Mesothelial cell of epicardium (in vitro differentiated cells): ENCODE results near the gene FAM20C. TPM values are rescaled to one million over a fixed set of nuclear protein-coding genes. Genes with fewer than 3 reads are reported as not detected.

Source experiments
- DNase-seq, 2 experiments: peaks; one replicate each; pipeline ENCODE4 v3.0.0; 2021; ENCODE audit warnings: low spot score in 2 of 2; ENCODE audit not compliant: unreplicated experiment in 2 of 2
- H3K27ac Mint-ChIP-seq: 2 replicates; pipeline ENCODE4 v1.8.0; 2021; ENCODE audit warnings: mixed read lengths
- H3K27me3 Mint-ChIP-seq: 2 replicates; pipeline ENCODE4 v1.8.0; 2021; ENCODE audit warnings: low read depth, mixed read lengths
- H3K36me3 Mint-ChIP-seq: 2 replicates; pipeline ENCODE4 v1.8.0; 2021; ENCODE audit warnings: mixed read lengths
- H3K4me1 Mint-ChIP-seq: 2 replicates; pipeline ENCODE4 v1.8.0; 2021; ENCODE audit warnings: mixed read lengths
- H3K4me3 Mint-ChIP-seq: 2 replicates; pipeline ENCODE4 v1.8.0; 2021; ENCODE audit warnings: mild to moderate bottlenecking, moderate library complexity, mixed read lengths
- H3K9me3 Mint-ChIP-seq: 2 replicates; pipeline ENCODE4 v1.8.0; 2021; ENCODE audit warnings: mixed read lengths
- total RNA-seq: library from RNA; stranded (reverse); gene quantifications from 3 replicates; pipeline ENCODE4 v1.2.1, GENCODE V29; 2021
- TF ChIP-seq, protein P1 (sequence below): fragments of 200-600 bp; sonication (generic); IDR thresholded peaks from one replicate; pipeline ENCODE4 v1.5.0; 2021; ENCODE audit warnings: antibody characterized with exemption; ENCODE audit not compliant: unreplicated experiment

Gene FAM20C
- total RNA-seq, 1 donor from 2014 or later, result 17.8 TPM

- no peak overlapping the region for H3K27ac Mint-ChIP-seq
Observed at GRCh38 chr7:289209-289755, 96.9 kb downstream of the FAM20C start.

DNA sequence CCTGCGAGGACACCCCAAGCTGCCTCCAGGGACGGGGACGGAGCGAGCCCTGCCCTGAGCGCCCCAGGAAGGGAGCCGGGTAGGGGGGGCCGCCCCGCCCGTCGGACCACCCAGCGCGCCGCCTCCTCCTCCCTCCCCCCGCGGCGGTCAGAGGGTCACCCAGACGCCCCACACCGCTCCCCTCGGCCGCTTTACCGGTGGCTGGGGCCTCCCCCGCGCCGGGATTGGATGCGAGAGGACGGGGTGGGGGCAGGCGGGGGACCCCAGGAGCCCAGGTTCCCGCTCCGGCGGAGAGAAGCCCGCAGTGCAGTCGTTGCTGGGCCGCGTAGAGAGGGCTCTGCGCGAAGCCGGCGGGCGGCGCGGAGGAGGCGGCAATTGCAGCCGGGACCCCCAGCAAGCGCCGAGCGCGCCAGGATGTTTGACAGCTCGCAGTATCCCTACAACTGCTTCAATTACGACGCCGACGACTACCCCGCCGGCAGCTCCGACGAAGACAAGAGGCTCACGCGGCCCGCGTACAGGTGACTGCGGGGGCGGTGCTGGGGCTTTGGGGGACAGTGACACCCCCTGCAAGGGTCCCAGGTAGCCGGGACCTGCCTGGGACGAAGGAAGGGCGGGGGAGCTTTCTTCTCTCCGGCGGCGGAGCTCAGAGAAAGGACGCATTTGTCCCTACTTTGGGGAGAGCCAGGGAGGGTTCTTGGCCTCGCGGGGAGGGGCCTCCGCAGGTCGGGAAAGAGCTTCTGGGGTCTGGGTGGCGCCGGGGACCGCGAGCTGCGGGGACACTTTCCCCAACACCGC lies 97.6 kb downstream of the FAM20C start, which contains the start of gene FOXL3:
Gene FOXL3 (plus strand): TSS at position 415 of the 798 bp plus-strand sequence. CDS start 0 bp downstream, at position 415.
- no peaks in the 10 kb centered on the region for H3K9me3 Mint-ChIP-seq
- H3K27me3 Mint-ChIP-seq, result peaks cover 88% of the 10 kb centered on the region
- H3K4me3 Mint-ChIP-seq, result no peak within 1 kb of the TSS
- DNase-seq, result no peak
- H3K27ac Mint-ChIP-seq, result no peak within 1 kb of the TSS
- H3K36me3 Mint-ChIP-seq, result no peaks in the 10 kb centered on the region
- TF ChIP-seq, protein P1, sequence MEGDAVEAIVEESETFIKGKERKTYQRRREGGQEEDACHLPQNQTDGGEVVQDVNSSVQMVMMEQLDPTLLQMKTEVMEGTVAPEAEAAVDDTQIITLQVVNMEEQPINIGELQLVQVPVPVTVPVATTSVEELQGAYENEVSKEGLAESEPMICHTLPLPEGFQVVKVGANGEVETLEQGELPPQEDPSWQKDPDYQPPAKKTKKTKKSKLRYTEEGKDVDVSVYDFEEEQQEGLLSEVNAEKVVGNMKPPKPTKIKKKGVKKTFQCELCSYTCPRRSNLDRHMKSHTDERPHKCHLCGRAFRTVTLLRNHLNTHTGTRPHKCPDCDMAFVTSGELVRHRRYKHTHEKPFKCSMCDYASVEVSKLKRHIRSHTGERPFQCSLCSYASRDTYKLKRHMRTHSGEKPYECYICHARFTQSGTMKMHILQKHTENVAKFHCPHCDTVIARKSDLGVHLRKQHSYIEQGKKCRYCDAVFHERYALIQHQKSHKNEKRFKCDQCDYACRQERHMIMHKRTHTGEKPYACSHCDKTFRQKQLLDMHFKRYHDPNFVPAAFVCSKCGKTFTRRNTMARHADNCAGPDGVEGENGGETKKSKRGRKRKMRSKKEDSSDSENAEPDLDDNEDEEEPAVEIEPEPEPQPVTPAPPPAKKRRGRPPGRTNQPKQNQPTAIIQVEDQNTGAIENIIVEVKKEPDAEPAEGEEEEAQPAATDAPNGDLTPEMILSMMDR, result no peak
- H3K4me1 Mint-ChIP-seq, result peaks cover 3% of the 10 kb centered on the region

More at GRCh38 chr7:289209-289755, 96.9 kb downstream of the FAM20C start:
- Mint-ChIP-seq H3K9me3 (no peaks in the 10 kb centered on the region), H3K4me3 (no peak overlapping the region), H3K27me3 (peaks cover 89% of the 10 kb centered on the region), H3K36me3 (no peaks in the 10 kb centered on the region), H3K4me1 (peaks cover 3% of the 10 kb centered on the region)
- TF ChIP-seq, protein P1, result no peak
- no peak for DNase-seq

DNA sequence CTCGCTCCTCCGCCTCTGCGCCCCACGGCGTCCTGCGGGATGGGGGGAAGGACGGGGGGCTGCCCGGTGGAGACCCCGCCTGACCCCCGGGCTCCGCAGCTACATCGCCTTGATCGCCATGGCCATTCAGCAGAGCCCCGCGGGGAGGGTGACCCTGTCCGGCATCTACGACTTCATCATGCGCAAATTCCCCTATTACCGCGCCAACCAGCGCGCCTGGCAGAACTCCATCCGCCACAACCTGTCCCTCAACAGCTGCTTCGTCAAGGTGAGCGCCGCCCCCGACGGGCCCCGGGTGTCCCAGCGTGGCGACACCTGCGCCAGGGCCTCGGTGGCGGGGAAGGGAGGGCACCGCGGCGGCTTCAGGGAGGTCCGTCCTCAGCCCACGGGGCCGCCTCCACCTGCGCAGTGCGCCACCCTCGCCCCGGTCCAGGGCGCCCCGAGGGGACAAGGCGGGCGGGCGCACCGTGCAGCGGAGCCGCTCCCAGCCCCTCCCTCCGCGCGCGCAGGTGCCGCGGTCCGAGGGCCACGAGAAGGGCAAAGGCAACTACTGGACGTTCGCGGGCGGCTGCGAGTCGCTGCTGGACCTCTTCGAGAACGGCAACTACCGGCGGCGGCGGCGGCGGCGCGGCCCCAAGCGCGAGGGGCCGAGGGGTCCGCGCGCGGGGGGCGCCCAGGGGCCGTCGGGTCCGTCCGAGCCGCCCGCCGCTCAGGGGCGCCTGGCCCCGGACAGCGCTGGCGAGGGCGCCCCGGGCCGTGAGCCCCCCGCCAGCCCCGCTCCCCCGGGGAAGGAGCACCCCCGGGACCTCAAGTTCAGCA lies 98.4 kb downstream of the FAM20C start:
- Mint-ChIP-seq H3K27me3 (peaks cover 85% of the 10 kb centered on the region), H3K27ac (no peak overlapping the region), H3K36me3 (no peaks in the 10 kb centered on the region), H3K9me3 (no peaks in the 10 kb centered on the region), H3K4me1 (peaks cover 5% of the 10 kb centered on the region), H3K4me3 (no peak overlapping the region)
- DNase-seq, result no peak
- TF ChIP-seq, protein P1, result no peak

- Mint-ChIP-seq H3K27me3 (peaks cover 79% of the 10 kb centered on the region), H3K27ac (no peak overlapping the region), H3K9me3 (no peaks in the 10 kb centered on the region), H3K4me3 (no peak overlapping the region), H3K4me1 (peaks cover 5% of the 10 kb centered on the region), H3K36me3 (no peaks in the 10 kb centered on the region)
- no peak for DNase-seq
- TF ChIP-seq, protein P1, result no peak
Observed at GRCh38 chr7:291373-292092, 99.2 kb downstream of the FAM20C start.

GRCh38 chr7:292226-292625 lies 99.9 kb downstream of the FAM20C start:
- Mint-ChIP-seq H3K4me1 (peaks cover 5% of the 10 kb centered on the region), H3K27me3 (peaks cover 74% of the 10 kb centered on the region), H3K4me3 (no peak overlapping the region), H3K36me3 (no peaks in the 10 kb centered on the region), H3K9me3 (no peaks in the 10 kb centered on the region), H3K27ac (no peak overlapping the region)
- TF ChIP-seq, protein P1, result no peak
- no peak for DNase-seq
